GM12865 (cell line): ENCODE data around the gene GPC6.

Source experiments
- DNase-seq: peaks from one replicate; pipeline ENCODE4 v3.0.0; 2010; ENCODE audit warnings: low read depth
- H3K4me3 ChIP-seq: 2 replicates; pipeline ENCODE4 v1.5.1; 2011; ENCODE audit warnings: mild to moderate bottlenecking, low read depth, low read length, control low read depth
- CTCF ChIP-seq: IDR thresholded peaks from 2 replicates; pipeline ENCODE4 v1.5.1; 2011; ENCODE audit warnings: low read length, control low read depth, low read depth, inconsistent platforms; ENCODE audit not compliant: insufficient read depth; ENCODE audit errors: missing control alignments

The GPC6 gene

GRCh38 chr13:93730780-93731179 is 504.2 kb downstream of the GPC6 start:
- no peak for DNase-seq
- H3K4me3 ChIP-seq, result no peak overlapping the region
- no peak for TF ChIP-seq CTCF

- no peak overlapping the region for H3K4me3 ChIP-seq
- DNase-seq, result no peak
- no peak for TF ChIP-seq CTCF
These were observed 505.6 kb downstream of the GPC6 start for GRCh38 chr13:93732186-93732585.

GRCh38 chr13:93736081-93736480 is 509.5 kb downstream of the GPC6 start:
- no peak for DNase-seq
- TF ChIP-seq CTCF, result no peak
- H3K4me3 ChIP-seq, result no peak overlapping the region

- no peak overlapping the region for H3K4me3 ChIP-seq
- TF ChIP-seq CTCF, result no peak
- no peak for DNase-seq
These were observed 510.3 kb downstream of the GPC6 start for GRCh38 chr13:93736909-93737308.

- no peak for TF ChIP-seq CTCF
- no peak for DNase-seq
- H3K4me3 ChIP-seq, result no peak overlapping the region
These were observed 513.7 kb downstream of the GPC6 start for GRCh38 chr13:93740334-93740733.

- no peak overlapping the region for H3K4me3 ChIP-seq
- no peak for DNase-seq
- TF ChIP-seq CTCF, result no peak
These were observed 517.4 kb downstream of the GPC6 start for GRCh38 chr13:93744033-93744432.

GRCh38 chr13:93744886-93745285 is 518.3 kb downstream of the GPC6 start:
- no peak for DNase-seq
- TF ChIP-seq CTCF, result no peak
- H3K4me3 ChIP-seq, result no peak overlapping the region
